IMR-90 (cell line): ENCODE results near the gene PPL. TPM values are rescaled to one million over a fixed set of nuclear protein-coding genes. Genes with fewer than 3 reads are reported as not detected.
A peak's percentile ranks its signal among the peaks of the same experiment; 100 is the strongest.

Source experiments
- ATAC-seq: fragments of 200-7000 bp; cut with Tn5 transposase; 2 replicates; pipeline ENCODE4 v1.9.1; 2020; ENCODE audit warnings: low read depth, mild to moderate bottlenecking, moderate library complexity
- BruUV-seq: library from RNA; stranded (reverse); fragments of 400-500 nt; replicated peaks from 2 replicates; lab custom pipeline; 2021; lab: Mats Ljungman, UMichigan
- CTCF ChIA-PET: fragments of 300-600 bp; formaldehyde crosslinking; extraction: SDS; loops from one replicate; lab custom pipeline; 2021; ENCODE audit warnings: antibody characterized with exemption; lab: Yijun Ruan, JAX
- POLR2A ChIA-PET: fragments of 300-600 bp; sonication (Branson Sonifier 250); formaldehyde crosslinking; loops from one replicate; lab custom pipeline; 2022; ENCODE audit warnings: antibody characterized with exemption; ENCODE audit not compliant: unreplicated experiment; lab: Charles Lee
- DNase-seq: peaks from one replicate; pipeline ENCODE4 v3.0.0; 2013
- H2AFZ ChIP-seq: replicated peaks from 2 replicates; pipeline ENCODE3; 2013; ENCODE audit warnings: low read length, mild to moderate bottlenecking; ENCODE audit not compliant: poor library complexity
- H2AK5ac ChIP-seq: 2 replicates; pipeline ENCODE4 v1.6.1; 2013; ENCODE audit warnings: low read depth, low read length, inconsistent platforms
- H2AK9ac ChIP-seq: replicated peaks from 2 replicates; pipeline ENCODE3; 2013; ENCODE audit warnings: mild to moderate bottlenecking, low read depth, low read length, moderate library complexity; ENCODE audit not compliant: poor library complexity
- H2BK120ac ChIP-seq: 2 replicates; pipeline ENCODE4 v1.6.1; 2013; ENCODE audit warnings: low read depth, low read length, inconsistent platforms
- H2BK15ac ChIP-seq: 3 replicates; pipeline ENCODE4 v1.6.1; 2013; ENCODE audit warnings: low read depth, low read length, inconsistent platforms
- H2BK20ac ChIP-seq: 2 replicates; pipeline ENCODE4 v1.6.1; 2013; ENCODE audit warnings: low read depth, mild to moderate bottlenecking, inconsistent platforms, low read length, moderate library complexity
- H2BK5ac ChIP-seq: 2 replicates; pipeline ENCODE4 v1.6.1; 2013; ENCODE audit warnings: mild to moderate bottlenecking, low read depth, low read length, inconsistent platforms; ENCODE audit not compliant: poor library complexity, severe bottlenecking
- H3K14ac ChIP-seq: replicated peaks from 2 replicates; pipeline ENCODE4 v1.6.1; 2013; ENCODE audit warnings: low read depth, low read length, inconsistent platforms
- H3K18ac ChIP-seq: 2 replicates; pipeline ENCODE4 v1.6.1; 2013; ENCODE audit warnings: low read depth, low read length, control low read depth
- H3K23ac ChIP-seq: 2 replicates; pipeline ENCODE4 v1.6.1; 2013; ENCODE audit warnings: low read depth, low read length, inconsistent platforms
- H3K27ac ChIP-seq: 2 replicates; pipeline ENCODE4 v1.5.1; 2013; ENCODE audit warnings: mild to moderate bottlenecking, control low read depth, low read length; ENCODE audit not compliant: insufficient read depth
- H3K27me3 ChIP-seq: 2 replicates; pipeline ENCODE4 v1.6.1; 2013; ENCODE audit warnings: low read length; ENCODE audit not compliant: control insufficient read depth, insufficient read depth
- H3K36me3 ChIP-seq: 2 replicates; pipeline ENCODE4 v1.6.1; 2013; ENCODE audit warnings: low read length, mixed read lengths; ENCODE audit not compliant: control insufficient read depth, insufficient read depth
- H3K4ac ChIP-seq: 2 replicates; pipeline ENCODE4 v1.6.1; 2013; ENCODE audit warnings: low read depth, low read length, inconsistent platforms
- H3K4me1 ChIP-seq: 2 replicates; pipeline ENCODE4 v1.6.1; 2013; ENCODE audit warnings: low read length, mixed read lengths; ENCODE audit not compliant: control insufficient read depth, insufficient read depth
- H3K4me2 ChIP-seq: 2 replicates; pipeline ENCODE4 v1.6.1; 2013; ENCODE audit warnings: low read depth, mild to moderate bottlenecking, control low read depth, low read length, moderate library complexity
- H3K4me3 ChIP-seq: 2 replicates; pipeline ENCODE4 v1.5.1; 2013; ENCODE audit warnings: low read depth, mild to moderate bottlenecking, control low read depth, low read length, moderate library complexity; ENCODE audit not compliant: insufficient read depth
- H3K56ac ChIP-seq: 2 replicates; pipeline ENCODE4 v1.6.1; 2013; ENCODE audit warnings: low read length, inconsistent platforms; ENCODE audit not compliant: insufficient read depth; ENCODE audit errors: extremely low read depth
- H3K79me1 ChIP-seq, 2 experiments: 2 replicates each; pipeline ENCODE4 v1.6.1; 2013; ENCODE audit warnings: low read length in 2 of 2, inconsistent platforms in 1 of 2, low read depth in 1 of 2
- H3K9ac ChIP-seq: 2 replicates; pipeline ENCODE4 v1.6.1; 2013; ENCODE audit warnings: low read depth, low read length, control low read depth
- H3K9me1 ChIP-seq: 2 replicates; pipeline ENCODE4 v1.6.1; 2013; ENCODE audit warnings: low read length, inconsistent platforms; ENCODE audit not compliant: insufficient read depth
- H3K9me3 ChIP-seq: 2 replicates; pipeline ENCODE4 v1.6.1; 2013; ENCODE audit warnings: low read length; ENCODE audit not compliant: control insufficient read depth, insufficient read depth
- H4K20me1 ChIP-seq: 2 replicates; pipeline ENCODE4 v1.6.1; 2013; ENCODE audit warnings: low read length, inconsistent platforms; ENCODE audit not compliant: insufficient read depth
- H4K5ac ChIP-seq: 2 replicates; pipeline ENCODE4 v1.6.1; 2013; ENCODE audit warnings: mild to moderate bottlenecking, low read depth, low read length, control low read depth
- H4K8ac ChIP-seq, 2 experiments: 2 replicates each; pipeline ENCODE4 v1.6.1; 2013; ENCODE audit warnings: low read depth in 2 of 2, low read length in 2 of 2, control low read depth in 1 of 2, inconsistent platforms in 1 of 2
- H4K91ac ChIP-seq: 2 replicates; pipeline ENCODE4 v1.6.1; 2013; ENCODE audit warnings: low read depth, low read length, inconsistent platforms; ENCODE audit not compliant: insufficient read depth
- FOS ChIP-seq: fragments of 150-350 bp; IDR thresholded peaks from 2 replicates; pipeline ENCODE4 v1.6.1; 2016; ENCODE audit warnings: low read depth, low read length
- MXI1 ChIP-seq: IDR thresholded peaks from 2 replicates; pipeline ENCODE4 v1.6.1; 2012; ENCODE audit warnings: low read depth, mild to moderate bottlenecking, low read length, moderate library complexity, borderline replicate concordance
- POLR2A ChIP-seq: IDR thresholded peaks from 2 replicates; pipeline ENCODE4 v1.6.1; 2012; ENCODE audit warnings: mild to moderate bottlenecking, low read depth, low read length
- RFX5 ChIP-seq: IDR thresholded peaks from 2 replicates; pipeline ENCODE4 v1.8.0; 2012; ENCODE audit warnings: low read depth, mild to moderate bottlenecking, low read length, moderate library complexity
- WGBS, 2 experiments: methylation state at CpG; one replicate each; pipeline versions ENCODE4 v1.1.5 to v1.1.7; 2013; ENCODE audit warnings: missing lambda C conversion rate in 2 of 2; ENCODE audit not compliant: insufficient read length in 1 of 2; ENCODE audit errors: extremely low coverage in 2 of 2; 5-methylcytosine and 5-hydroxymethylcytosine counted together
- dilution Hi-C: fragments of 300-500 bp; cut with HindIII; formaldehyde crosslinking; loops from one replicate; pipeline ENCODE4 v1.14.3; 2018; ENCODE audit warnings: low sequenced_read_pairs; ENCODE audit not compliant: unreplicated experiment
- in situ Hi-C: fragments of 300-500 bp; cut with MboI; formaldehyde crosslinking; loops from 3 replicates; pipeline ENCODE4 v1.14.3; 2019; ENCODE audit warnings: low sequenced_read_pairs, inconsistent platforms, mixed read lengths
- intact Hi-C: fragments of 100-400 bp; cut with micrococcal nuclease; formaldehyde crosslinking; loops from 2 replicates; pipeline ENCODE4 v1.10.0; 2022
- polyA plus RNA-seq, 3 experiments: library from polyadenylated mRNA; depleted of rRNA; stranded (reverse); fragments of >200 nt; gene quantifications; 2 replicates each; pipeline ENCODE4 v1.2.3, GENCODE V29; 2012; ENCODE audit warnings: low replicate concordance in 1 of 3
- total RNA-seq: library from RNA; depleted of rRNA; stranded (reverse); fragments of >200 nt; gene quantifications from 2 replicates; pipeline ENCODE4 v1.2.3, GENCODE V29; 2012

The PPL gene
- total and polyA plus RNA-seq, 2 of the 4 experiments (the other 2 are of a cell fraction) = 0.34 to 0.36 TPM

- TF ChIP-seq MXI1 (no peak), POLR2A (no peak)
Observed at GRCh38 chr16:4936991-4937781, at the start of gene PPL (continued).

- no peak overlapping the region for H2BK120ac ChIP-seq
- WGBS, 2 experiments = no CpG with 5 or more reads among the region's 5 CpGs
- CTCF ChIA-PET = no interaction called here
- H4K5ac ChIP-seq = no peak overlapping the region
- H2BK20ac ChIP-seq = no peak overlapping the region
- ATAC-seq (no peak), DNase-seq (no peak)
- no peak overlapping the region for H3K14ac ChIP-seq
- H3K18ac ChIP-seq = no peak overlapping the region
- no peaks in the 10 kb centered on the region for H3K9me1 ChIP-seq
- no peak overlapping the region for H3K56ac ChIP-seq
- no peak overlapping the region for H3K23ac ChIP-seq
- dilution Hi-C loops = no loop called here
- H3K4me3 ChIP-seq = no peak overlapping the region
- H3K4me1 ChIP-seq = no peaks in the 10 kb centered on the region
- peak; percentile 56; the same call in 1 of the 2 replicates for TF ChIP-seq RFX5
- TF ChIP-seq FOS = no peak
- no peak overlapping the region for H2BK15ac ChIP-seq
- no peak overlapping the region for H3K9ac ChIP-seq
- H3K9me3 ChIP-seq = no peaks in the 10 kb centered on the region
- no peak overlapping the region for H4K91ac ChIP-seq
- no peak overlapping the region for H2AK9ac ChIP-seq
- no peak overlapping the region for H3K4me2 ChIP-seq
- POLR2A ChIA-PET = no interaction called here
- no peaks in the 10 kb centered on the region for H4K20me1 ChIP-seq
- no peak overlapping the region for H2AK5ac ChIP-seq
- intact Hi-C loops = no loop called here
- BruUV-seq = no TSS peak
- H3K36me3 ChIP-seq = no peaks in the 10 kb centered on the region
- in situ Hi-C loops = no loop called here
- H3K27ac ChIP-seq = no peak overlapping the region
- no peak overlapping the region for H4K8ac ChIP-seq
- H2BK5ac ChIP-seq = no peak overlapping the region
- peaks cover 36% of the 10 kb centered on the region for H3K27me3 ChIP-seq
- H2AFZ ChIP-seq = no peak overlapping the region
- no peak overlapping the region for H3K4ac ChIP-seq
- no peaks in the 10 kb centered on the region for H3K79me1 ChIP-seq
Observed at GRCh38 chr16:4984174-4984990, 47.4 kb upstream of the PPL start.
